Natural killer cell (primary cell): Measurements from ENCODE around the gene ALAS2. TPM values are rescaled to one million over a fixed set of nuclear protein-coding genes. Genes with fewer than 3 reads are reported as not detected.

Source experiments
- ATAC-seq, 3 donors: fragments of 150-1000 bp in 2 of 3; fragments of 200-7000 bp in 1 of 3; cut with Tn5 transposase; 1 replicate in 1 of 3; 2 replicates in 2 of 3; pipeline ENCODE4 v1.10.0; 2021; ENCODE audit warnings: mild to moderate bottlenecking in 2 of 3, moderate library complexity in 2 of 3
- DNase-seq, 2 donors: peaks; one replicate each; pipeline versions ENCODE4 v3.0.0 to v3.0.0-alpha.2; 2013 to 2021; ENCODE audit warnings: mixed read lengths in 1 of 2
- H3K27ac ChIP-seq: one replicate; pipeline ENCODE4 v1.5.1; 2013; ENCODE audit warnings: mild to moderate bottlenecking, low read length
- H3K27me3 ChIP-seq: one replicate; pipeline ENCODE4 v1.6.1; 2013; ENCODE audit warnings: low read length; ENCODE audit not compliant: control insufficient read depth, insufficient read depth
- H3K36me3 ChIP-seq: one replicate; pipeline ENCODE4 v1.6.1; 2013; ENCODE audit warnings: low read length; ENCODE audit not compliant: control insufficient read depth, insufficient read depth
- H3K4me1 ChIP-seq: one replicate; pipeline ENCODE4 v1.6.1; 2013; ENCODE audit warnings: low read length; ENCODE audit not compliant: control insufficient read depth, insufficient read depth
- H3K4me3 ChIP-seq: one replicate; pipeline ENCODE4 v1.5.1; 2013; ENCODE audit warnings: low read length
- H3K9me3 ChIP-seq: one replicate; pipeline ENCODE4 v1.6.1; 2013; ENCODE audit warnings: low read length; ENCODE audit not compliant: control insufficient read depth, insufficient read depth
- H3K27ac Mint-ChIP-seq, 2 donors: one replicate each; pipeline ENCODE4 v1.8.0; 2022; ENCODE audit warnings: mild to moderate bottlenecking in 2 of 2, mixed read lengths in 2 of 2, moderate library complexity in 1 of 2
- H3K27me3 Mint-ChIP-seq, 2 donors: one replicate each; pipeline ENCODE4 v1.8.0; 2022; ENCODE audit warnings: low read depth in 2 of 2, mixed read lengths in 2 of 2
- H3K36me3 Mint-ChIP-seq: one replicate; pipeline ENCODE4 v1.8.0; 2022; ENCODE audit warnings: mixed read lengths
- H3K4me1 Mint-ChIP-seq, 2 donors: one replicate each; pipeline ENCODE4 v1.8.0; 2022; ENCODE audit warnings: mixed read lengths in 2 of 2
- H3K4me3 Mint-ChIP-seq: one replicate; pipeline ENCODE4 v1.8.0; 2022; ENCODE audit warnings: mild to moderate bottlenecking, moderate library complexity, mixed read lengths
- H3K9me3 Mint-ChIP-seq, 2 donors: one replicate each; pipeline ENCODE4 v1.8.0; 2022; ENCODE audit warnings: mixed read lengths in 2 of 2
- WGBS: methylation state at CpG from one replicate; pipeline ENCODE4 v1.1.7; 2013; ENCODE audit warnings: missing lambda C conversion rate; ENCODE audit not compliant: insufficient coverage; 5-methylcytosine and 5-hydroxymethylcytosine counted together
- intact Hi-C: fragments of 100-400 bp; cut with micrococcal nuclease; formaldehyde crosslinking; loops from one replicate; pipeline ENCODE4 v1.14.2; 2022
- total RNA-seq, 4 donors: library from RNA; stranded (reverse); fragments of 120-200 nt in 1 of 4; gene quantifications; one replicate each; pipeline versions ENCODE4 v1.2.3 to v1.2.4, GENCODE V29; 2013 to 2022
- TF ChIP-seq, protein P1 (sequence below): fragments of 200-600 bp; IDR thresholded peaks from one replicate; pipeline ENCODE4 v1.8.0; 2022; ENCODE audit warnings: antibody characterized with exemption

ALAS2 gene
- total RNA-seq, 3 donors from 2014 or later (not counting 1 experiment from before 2014, with no cell fraction given): not detected

DNA sequence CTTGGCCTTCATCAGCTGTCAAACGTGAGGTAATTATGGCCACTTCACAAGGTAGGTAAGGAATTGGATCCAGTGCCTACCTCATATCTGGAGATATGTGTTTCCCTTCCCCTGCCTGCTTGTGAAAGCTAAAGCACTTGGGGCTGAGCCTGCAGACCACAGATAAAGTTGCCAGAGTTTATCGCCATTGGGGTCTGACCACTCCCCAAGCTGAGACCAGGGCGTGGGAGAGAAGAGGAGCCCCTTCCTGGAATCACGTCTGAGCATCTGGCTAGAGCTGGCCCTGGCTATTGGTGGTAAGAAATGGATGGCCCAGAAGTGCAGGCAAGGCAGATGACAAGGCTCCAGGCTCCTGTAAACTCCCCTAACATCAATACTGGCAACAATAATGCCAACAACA is 2.7 kb downstream of the ALAS2 start:
- H3K9me3 ChIP-seq: no peaks in the 10 kb centered on the region
- intact Hi-C loops: no loop called here
- no peak overlapping the region for H3K4me3 ChIP-seq
- H3K4me1 ChIP-seq: no peaks in the 10 kb centered on the region
- TF ChIP-seq, protein P1, sequence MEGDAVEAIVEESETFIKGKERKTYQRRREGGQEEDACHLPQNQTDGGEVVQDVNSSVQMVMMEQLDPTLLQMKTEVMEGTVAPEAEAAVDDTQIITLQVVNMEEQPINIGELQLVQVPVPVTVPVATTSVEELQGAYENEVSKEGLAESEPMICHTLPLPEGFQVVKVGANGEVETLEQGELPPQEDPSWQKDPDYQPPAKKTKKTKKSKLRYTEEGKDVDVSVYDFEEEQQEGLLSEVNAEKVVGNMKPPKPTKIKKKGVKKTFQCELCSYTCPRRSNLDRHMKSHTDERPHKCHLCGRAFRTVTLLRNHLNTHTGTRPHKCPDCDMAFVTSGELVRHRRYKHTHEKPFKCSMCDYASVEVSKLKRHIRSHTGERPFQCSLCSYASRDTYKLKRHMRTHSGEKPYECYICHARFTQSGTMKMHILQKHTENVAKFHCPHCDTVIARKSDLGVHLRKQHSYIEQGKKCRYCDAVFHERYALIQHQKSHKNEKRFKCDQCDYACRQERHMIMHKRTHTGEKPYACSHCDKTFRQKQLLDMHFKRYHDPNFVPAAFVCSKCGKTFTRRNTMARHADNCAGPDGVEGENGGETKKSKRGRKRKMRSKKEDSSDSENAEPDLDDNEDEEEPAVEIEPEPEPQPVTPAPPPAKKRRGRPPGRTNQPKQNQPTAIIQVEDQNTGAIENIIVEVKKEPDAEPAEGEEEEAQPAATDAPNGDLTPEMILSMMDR: no peak
- no peaks in the 10 kb centered on the region for H3K9me3 Mint-ChIP-seq
- H3K27me3 Mint-ChIP-seq: peaks cover 0 to 10% of the 10 kb centered on the region in 2 donors
- H3K4me1 Mint-ChIP-seq: no peaks in the 10 kb centered on the region
- H3K27ac Mint-ChIP-seq: no peak overlapping the region
- WGBS: 80% methylated on average over 2 of the region's 4 CpGs
- H3K27me3 ChIP-seq: no peaks in the 10 kb centered on the region
- no peaks in the 10 kb centered on the region for H3K36me3 Mint-ChIP-seq
- no peaks in the 10 kb centered on the region for H3K36me3 ChIP-seq
- H3K27ac ChIP-seq: no peak overlapping the region
- ATAC-seq (no peak), DNase-seq (no peak)
- H3K4me3 Mint-ChIP-seq: no peak overlapping the region

DNA sequence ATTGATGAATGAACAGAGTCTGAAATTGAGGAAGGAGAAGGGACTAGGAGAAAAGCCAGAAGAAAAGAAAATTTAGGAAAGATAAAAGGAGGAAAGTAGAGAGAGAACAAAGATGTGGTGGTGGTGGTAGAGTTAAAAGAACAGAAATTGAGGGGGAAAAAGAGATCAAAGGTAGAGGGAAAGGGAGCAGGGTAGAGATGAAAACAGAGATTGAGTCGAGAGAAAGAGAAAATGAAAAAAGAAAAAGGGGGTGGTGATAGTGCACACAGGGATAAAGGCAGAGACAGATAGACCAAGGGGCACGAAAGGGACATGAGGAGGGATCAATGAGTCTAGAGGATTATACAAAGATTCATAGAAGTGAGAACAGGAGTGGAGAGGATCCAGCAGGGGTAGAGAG is 3.9 kb downstream of the ALAS2 start:
- DNase-seq: no peak
- intact Hi-C loops: no loop called here
- no peaks in the 10 kb centered on the region for H3K27me3 ChIP-seq
- no peaks in the 10 kb centered on the region for H3K36me3 Mint-ChIP-seq
- H3K9me3 Mint-ChIP-seq: no peaks in the 10 kb centered on the region
- no peak overlapping the region for H3K4me3 ChIP-seq
- no peak for ATAC-seq
- peaks cover 0 to 10% of the 10 kb centered on the region in 2 donors for H3K27me3 Mint-ChIP-seq
- no peaks in the 10 kb centered on the region for H3K4me1 ChIP-seq
- H3K4me1 Mint-ChIP-seq: no peaks in the 10 kb centered on the region
- WGBS: 74% methylated on average over 2 of the region's 2 CpGs
- TF ChIP-seq, protein P1: no peak
- no peak overlapping the region for H3K27ac ChIP-seq
- no peaks in the 10 kb centered on the region for H3K36me3 ChIP-seq
- no peak overlapping the region for H3K4me3 Mint-ChIP-seq
- H3K27ac Mint-ChIP-seq: no peak overlapping the region
- H3K9me3 ChIP-seq: no peaks in the 10 kb centered on the region

DNA sequence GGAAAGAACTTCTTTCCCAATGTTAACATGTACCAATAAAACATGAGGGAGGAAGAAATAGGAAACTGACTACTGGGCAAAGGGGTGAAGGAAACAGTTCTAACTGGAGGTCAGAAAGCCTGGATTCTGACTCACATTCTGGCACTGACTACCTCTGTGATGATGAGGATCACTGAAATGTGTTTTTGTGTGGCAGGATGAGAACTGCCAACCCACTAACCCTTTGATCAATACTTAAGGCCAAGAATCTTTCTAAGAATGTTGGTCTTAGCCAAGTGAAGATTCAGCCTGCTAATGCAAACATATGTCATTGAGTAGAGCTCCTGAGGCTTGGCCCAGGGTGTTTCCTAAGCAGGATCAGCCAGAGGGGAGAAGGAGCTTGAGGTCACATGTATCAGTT is 4.6 kb downstream of the ALAS2 start:
- no peak overlapping the region for H3K4me3 ChIP-seq
- TF ChIP-seq, protein P1: no peak
- no peaks in the 10 kb centered on the region for H3K27me3 ChIP-seq
- H3K27ac ChIP-seq: no peak overlapping the region
- no peaks in the 10 kb centered on the region for H3K36me3 Mint-ChIP-seq
- ATAC-seq (no peak), DNase-seq (no peak)
- no peaks in the 10 kb centered on the region for H3K4me1 Mint-ChIP-seq
- no peaks in the 10 kb centered on the region for H3K4me1 ChIP-seq
- intact Hi-C loops: no loop called here
- no peaks in the 10 kb centered on the region for H3K9me3 Mint-ChIP-seq
- no peak overlapping the region for H3K4me3 Mint-ChIP-seq
- no peaks in the 10 kb centered on the region for H3K9me3 ChIP-seq
- no peaks in the 10 kb centered on the region for H3K36me3 ChIP-seq
- no peak overlapping the region for H3K27ac Mint-ChIP-seq
- peaks cover 0 to 10% of the 10 kb centered on the region in 2 donors for H3K27me3 Mint-ChIP-seq

DNA sequence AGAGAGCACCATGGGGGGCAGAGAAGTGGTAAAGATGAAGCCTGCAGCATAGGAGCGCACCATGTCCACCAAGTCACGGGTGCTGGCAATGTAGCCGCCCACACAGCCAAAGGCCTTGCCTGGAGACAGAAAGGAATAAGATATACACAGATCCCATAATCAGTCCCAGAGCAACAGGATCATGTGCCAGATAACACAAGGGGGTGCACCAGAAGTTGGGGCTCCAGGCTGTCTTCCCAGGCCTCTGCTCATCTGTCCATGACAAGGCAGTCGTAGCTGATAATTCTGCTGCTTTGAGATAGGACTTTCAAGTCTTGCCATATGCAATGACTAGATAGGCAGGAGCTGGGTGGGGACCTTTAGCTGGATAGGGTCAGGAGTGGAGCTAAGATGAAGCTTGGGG is 15.9 kb downstream of the ALAS2 start:
- intact Hi-C loops: no loop called here
- Histone ChIP-seq H3K9me3 (no peaks in the 10 kb centered on the region), H3K4me1 (no peaks in the 10 kb centered on the region), H3K4me3 (no peak overlapping the region), H3K27me3 (no peaks in the 10 kb centered on the region), H3K36me3 (no peaks in the 10 kb centered on the region), H3K27ac (no peak overlapping the region)
- TF ChIP-seq, protein P1: no peak
- no peaks in the 10 kb centered on the region for H3K27me3 Mint-ChIP-seq
- H3K4me3 Mint-ChIP-seq: no peak overlapping the region
- no peaks in the 10 kb centered on the region for H3K4me1 Mint-ChIP-seq
- H3K9me3 Mint-ChIP-seq: no peaks in the 10 kb centered on the region
- no peaks in the 10 kb centered on the region for H3K36me3 Mint-ChIP-seq
- no peak for ATAC-seq
- H3K27ac Mint-ChIP-seq: no peak overlapping the region
- WGBS: 96% methylated on average over 4 of the region's 4 CpGs
- DNase-seq: no peak
